ENCODE results near the gene CACFD1.

Gene CACFD1

DNA sequence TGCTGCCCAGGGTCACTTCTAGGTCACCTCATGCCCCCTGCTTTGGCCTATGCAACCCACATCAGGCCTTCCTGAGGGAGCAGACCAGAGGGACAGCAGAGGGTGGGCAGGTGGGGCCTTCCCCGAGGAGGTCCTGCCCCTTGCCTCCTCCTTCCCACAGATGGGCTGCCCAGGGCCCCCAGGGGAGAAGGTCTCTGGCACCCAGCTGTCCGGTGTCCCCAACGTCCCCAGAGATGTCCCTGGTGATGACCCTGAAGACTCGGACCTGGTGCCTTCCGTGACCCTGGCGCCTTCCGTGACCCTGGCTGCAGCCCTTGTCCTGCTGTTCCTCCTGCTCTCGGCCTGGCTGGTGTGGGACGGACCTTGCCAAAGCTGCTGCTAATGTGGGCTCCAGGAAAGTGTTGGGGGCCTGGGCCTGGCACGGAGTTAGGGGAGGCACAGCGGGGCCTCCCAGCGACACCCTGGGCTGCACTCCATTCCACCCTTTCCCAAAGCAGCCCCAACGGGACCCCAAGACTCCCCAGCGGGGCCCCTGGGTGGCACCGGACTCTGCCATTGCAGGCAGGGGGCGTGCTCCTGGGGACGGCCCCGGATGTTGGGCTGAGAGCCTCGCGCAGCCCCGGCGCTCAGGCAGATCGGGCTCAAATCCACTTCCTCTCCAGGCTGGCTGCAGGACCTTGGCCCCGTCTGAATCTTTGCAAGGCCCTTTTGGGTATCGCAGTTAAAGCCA lies 25.9 kb downstream of the CACFD1 start:
- H3K9me3 ChIP-seq (ENCODE audit: control insufficient read depth, low read length) = no peaks in the 10 kb centered on the region
- no peaks in the 10 kb centered on the region for H3K79me2 ChIP-seq
- no peaks in the 10 kb centered on the region for H3K36me3 ChIP-seq (ENCODE audit: control insufficient read depth, insufficient read depth, low read length)
- no peak overlapping the region for H3K4me2 ChIP-seq (ENCODE audit: low read length)
- no peak overlapping the region for H3K27ac ChIP-seq
- H3K4me3 ChIP-seq (ENCODE audit: low read depth, low read length) = no peak overlapping the region
- no peaks in the 10 kb centered on the region for H3K4me1 ChIP-seq
- no peaks in the 10 kb centered on the region for H3K27me3 ChIP-seq (ENCODE audit: control insufficient read depth, insufficient read depth, low read length)
- TF ChIP-seq, protein P1, sequence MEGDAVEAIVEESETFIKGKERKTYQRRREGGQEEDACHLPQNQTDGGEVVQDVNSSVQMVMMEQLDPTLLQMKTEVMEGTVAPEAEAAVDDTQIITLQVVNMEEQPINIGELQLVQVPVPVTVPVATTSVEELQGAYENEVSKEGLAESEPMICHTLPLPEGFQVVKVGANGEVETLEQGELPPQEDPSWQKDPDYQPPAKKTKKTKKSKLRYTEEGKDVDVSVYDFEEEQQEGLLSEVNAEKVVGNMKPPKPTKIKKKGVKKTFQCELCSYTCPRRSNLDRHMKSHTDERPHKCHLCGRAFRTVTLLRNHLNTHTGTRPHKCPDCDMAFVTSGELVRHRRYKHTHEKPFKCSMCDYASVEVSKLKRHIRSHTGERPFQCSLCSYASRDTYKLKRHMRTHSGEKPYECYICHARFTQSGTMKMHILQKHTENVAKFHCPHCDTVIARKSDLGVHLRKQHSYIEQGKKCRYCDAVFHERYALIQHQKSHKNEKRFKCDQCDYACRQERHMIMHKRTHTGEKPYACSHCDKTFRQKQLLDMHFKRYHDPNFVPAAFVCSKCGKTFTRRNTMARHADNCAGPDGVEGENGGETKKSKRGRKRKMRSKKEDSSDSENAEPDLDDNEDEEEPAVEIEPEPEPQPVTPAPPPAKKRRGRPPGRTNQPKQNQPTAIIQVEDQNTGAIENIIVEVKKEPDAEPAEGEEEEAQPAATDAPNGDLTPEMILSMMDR (IDR thresholded peaks at IDR 0.05) = no peak
- peak overlapping the region; percentile 9 for H2AFZ ChIP-seq
- H3K9ac ChIP-seq = no peak overlapping the region

DNA sequence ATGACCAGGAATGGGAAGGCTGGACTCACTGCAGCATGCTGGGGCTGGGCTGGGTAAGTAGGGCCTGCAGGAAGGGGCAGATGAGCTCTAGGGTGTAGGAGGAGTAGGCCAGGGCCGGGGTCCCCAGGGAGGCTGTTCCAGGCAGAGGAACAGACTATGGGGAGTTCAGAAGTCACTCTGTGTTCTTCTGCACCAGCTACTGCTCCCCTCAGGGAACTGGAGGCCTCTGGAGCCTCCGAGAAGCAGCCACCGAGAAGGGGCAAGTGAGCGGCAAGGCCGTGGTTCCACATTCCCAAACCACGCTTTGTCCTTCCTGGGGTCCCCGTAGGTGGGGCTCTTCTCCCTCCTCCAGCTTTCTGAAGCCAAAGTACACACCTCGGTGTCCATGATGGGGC lies 27.6 kb downstream of the CACFD1 start:
- no peaks in the 10 kb centered on the region for H3K36me3 ChIP-seq (ENCODE audit: control insufficient read depth, insufficient read depth, low read length)
- no peaks in the 10 kb centered on the region for H3K79me2 ChIP-seq
- H3K4me2 ChIP-seq (ENCODE audit: low read length) = no peak overlapping the region
- TF ChIP-seq, protein P1 (IDR thresholded peaks at IDR 0.05) = no peak
- H3K4me3 ChIP-seq (ENCODE audit: low read depth, low read length) = no peak overlapping the region
- H3K4me1 ChIP-seq = no peaks in the 10 kb centered on the region
- H3K27ac ChIP-seq = no peak overlapping the region
- H3K9me3 ChIP-seq (ENCODE audit: control insufficient read depth, low read length) = no peaks in the 10 kb centered on the region
- no peaks in the 10 kb centered on the region for H3K27me3 ChIP-seq (ENCODE audit: control insufficient read depth, insufficient read depth, low read length)
- H2AFZ ChIP-seq = no peak overlapping the region
- no peak overlapping the region for H3K9ac ChIP-seq

DNA sequence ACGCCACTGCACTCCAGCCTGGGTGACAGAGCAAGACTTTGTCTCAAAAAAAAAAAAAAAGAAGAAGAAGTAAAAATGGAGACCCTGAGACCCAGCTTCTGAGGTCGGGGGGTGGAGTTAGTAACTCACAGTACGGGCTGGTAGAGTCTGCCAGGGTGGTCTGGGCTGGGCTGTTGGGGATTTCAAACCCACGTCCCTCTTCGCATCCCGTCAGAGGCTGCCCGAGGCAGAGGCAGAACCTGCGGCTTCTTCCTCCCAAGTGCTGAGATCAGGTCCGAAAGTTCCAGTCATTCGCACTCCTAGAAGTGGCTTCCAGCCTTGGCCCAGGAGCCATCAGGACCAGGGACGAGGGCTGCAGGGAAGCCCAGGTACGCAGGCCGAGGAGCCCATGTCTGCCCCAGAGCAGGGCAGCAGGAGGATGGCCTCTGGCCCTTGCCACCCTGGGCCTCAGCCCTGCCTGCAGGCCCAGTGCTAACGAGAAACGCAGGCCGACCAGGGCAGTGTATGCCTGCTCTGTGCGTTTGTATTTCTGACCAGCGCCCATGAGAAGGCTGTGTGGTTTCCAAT lies 29.0 kb downstream of the CACFD1 start:
- no peak overlapping the region for H3K9ac ChIP-seq
- H3K27me3 ChIP-seq (ENCODE audit: control insufficient read depth, insufficient read depth, low read length) = no peaks in the 10 kb centered on the region
- H3K79me2 ChIP-seq = no peaks in the 10 kb centered on the region
- no peaks in the 10 kb centered on the region for H3K36me3 ChIP-seq (ENCODE audit: control insufficient read depth, insufficient read depth, low read length)
- H2AFZ ChIP-seq = no peak overlapping the region
- TF ChIP-seq, protein P1 (IDR thresholded peaks at IDR 0.05) = no peak
- H3K4me1 ChIP-seq = no peaks in the 10 kb centered on the region
- H3K4me2 ChIP-seq (ENCODE audit: low read length) = no peak overlapping the region
- H3K9me3 ChIP-seq (ENCODE audit: control insufficient read depth, low read length) = no peaks in the 10 kb centered on the region
- no peak overlapping the region for H3K4me3 ChIP-seq (ENCODE audit: low read depth, low read length)
- H3K27ac ChIP-seq = no peak overlapping the region

DNA sequence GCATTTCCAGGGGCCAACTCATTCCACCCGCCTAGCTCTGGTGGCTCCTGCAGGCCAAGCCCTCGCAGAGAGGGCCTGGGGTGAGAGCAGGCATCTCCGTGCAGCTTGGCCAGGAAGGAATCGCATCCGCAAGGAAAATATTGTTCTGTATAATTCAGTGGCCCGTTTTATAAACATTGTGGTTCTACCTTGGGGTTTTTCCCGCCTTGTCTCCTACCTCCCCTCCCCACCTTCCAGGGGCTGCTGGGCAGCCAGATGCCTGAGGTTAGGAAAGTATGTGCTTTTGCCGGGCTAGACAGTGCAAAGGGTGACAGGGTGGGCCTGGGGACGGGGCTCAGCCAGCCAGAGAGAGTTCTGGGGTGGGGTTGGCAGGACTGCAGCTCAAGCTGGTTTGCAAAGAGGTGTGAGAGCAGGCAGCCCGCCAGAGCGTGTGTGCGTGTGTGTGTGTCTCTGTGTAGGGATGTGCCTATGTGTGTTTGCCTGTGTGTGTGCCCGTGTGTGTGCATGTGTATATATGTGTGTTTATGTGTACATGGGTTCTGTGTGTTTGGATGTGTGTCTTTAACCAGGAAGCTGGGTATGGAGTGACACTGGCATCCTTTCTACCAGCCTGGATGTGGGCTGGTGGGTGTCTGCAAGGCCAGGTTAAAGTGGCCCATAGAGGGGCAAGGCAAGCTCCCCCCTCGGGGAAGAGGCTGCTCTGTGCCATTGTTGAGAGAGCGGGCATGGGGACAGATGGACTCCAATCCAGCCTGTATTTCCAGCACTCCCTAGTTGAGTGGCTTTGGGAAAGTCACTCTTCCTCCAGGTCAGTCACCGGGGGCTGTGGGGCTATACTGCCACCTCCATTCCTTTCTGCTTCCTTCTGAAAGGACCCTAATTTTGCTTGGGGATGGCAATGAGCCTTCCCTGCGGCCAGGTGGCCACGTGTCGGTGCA lies 29.7 kb downstream of the CACFD1 start:
- Histone ChIP-seq H3K4me1 (no peaks in the 10 kb centered on the region), H3K4me3 (ENCODE audit: low read depth, low read length) (no peak overlapping the region), H2AFZ (no peak overlapping the region), H3K36me3 (ENCODE audit: control insufficient read depth, insufficient read depth, low read length) (no peaks in the 10 kb centered on the region), H3K9me3 (ENCODE audit: control insufficient read depth, low read length) (no peaks in the 10 kb centered on the region), H3K79me2 (no peaks in the 10 kb centered on the region), H3K27ac (no peak overlapping the region), H3K27me3 (ENCODE audit: control insufficient read depth, insufficient read depth, low read length) (no peaks in the 10 kb centered on the region), H3K4me2 (ENCODE audit: low read length) (no peak overlapping the region), H3K9ac (no peak overlapping the region)
- TF ChIP-seq, protein P1 (IDR thresholded peaks at IDR 0.05) = no peak

Measured in parathyroid adenoma (tissue), 2 donors.